Lower leg skin (tissue), 3 donors: Measurements from ENCODE around the gene MAST3.

Source experiments
- CTCF ChIP-seq, 3 donors: fragments of 450-650 bp; IDR thresholded peaks; one replicate each; pipeline ENCODE4 v1.5.1; 2016; ENCODE audit warnings: antibody characterized with exemption in 3 of 3, mild to moderate bottlenecking in 3 of 3, moderate library complexity in 2 of 3
- POLR2A ChIP-seq, 2 donors: fragments of 450-650 bp; IDR thresholded peaks; one replicate each; pipeline ENCODE4 v1.6.1; 2016 to 2017; ENCODE audit warnings: antibody characterized with exemption in 2 of 2, mild to moderate bottlenecking in 1 of 2, moderate library complexity in 1 of 2

DNA sequence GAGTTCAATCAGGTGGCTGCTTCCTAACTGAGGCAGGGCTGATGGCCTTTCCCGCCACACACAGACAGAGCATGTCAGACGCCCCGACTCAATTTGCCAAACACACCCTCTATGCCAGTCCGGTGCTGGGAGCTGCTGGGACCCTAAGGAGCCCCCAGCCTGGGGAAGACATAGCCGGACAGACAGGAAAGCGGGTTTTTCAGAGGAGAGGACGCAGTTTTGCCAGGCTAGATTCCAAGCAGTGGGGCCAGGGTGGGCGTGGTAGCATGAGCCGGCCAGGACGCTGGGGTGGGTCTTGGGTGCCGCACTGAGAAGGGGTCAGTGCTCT, 19.8 kb downstream of the MAST3 start:
- TF ChIP-seq CTCF (IDR thresholded peaks at IDR 0.05) (no peak), POLR2A (IDR thresholded peaks at IDR 0.05) (no peak)
